ENCODE measurements around the gene KRT9. TPM values are rescaled to one million over a fixed set of nuclear protein-coding genes. Genes with fewer than 3 reads are reported as not detected.
"Not testable (repeated sequence)": the region's sequence is repeated elsewhere in the genome, so short reads cannot be mapped to it uniquely, and the experiment has no call there.

KRT9 gene
- total and polyA plus RNA-seq, 2 experiments from 2014 or later = not detected

DNA sequence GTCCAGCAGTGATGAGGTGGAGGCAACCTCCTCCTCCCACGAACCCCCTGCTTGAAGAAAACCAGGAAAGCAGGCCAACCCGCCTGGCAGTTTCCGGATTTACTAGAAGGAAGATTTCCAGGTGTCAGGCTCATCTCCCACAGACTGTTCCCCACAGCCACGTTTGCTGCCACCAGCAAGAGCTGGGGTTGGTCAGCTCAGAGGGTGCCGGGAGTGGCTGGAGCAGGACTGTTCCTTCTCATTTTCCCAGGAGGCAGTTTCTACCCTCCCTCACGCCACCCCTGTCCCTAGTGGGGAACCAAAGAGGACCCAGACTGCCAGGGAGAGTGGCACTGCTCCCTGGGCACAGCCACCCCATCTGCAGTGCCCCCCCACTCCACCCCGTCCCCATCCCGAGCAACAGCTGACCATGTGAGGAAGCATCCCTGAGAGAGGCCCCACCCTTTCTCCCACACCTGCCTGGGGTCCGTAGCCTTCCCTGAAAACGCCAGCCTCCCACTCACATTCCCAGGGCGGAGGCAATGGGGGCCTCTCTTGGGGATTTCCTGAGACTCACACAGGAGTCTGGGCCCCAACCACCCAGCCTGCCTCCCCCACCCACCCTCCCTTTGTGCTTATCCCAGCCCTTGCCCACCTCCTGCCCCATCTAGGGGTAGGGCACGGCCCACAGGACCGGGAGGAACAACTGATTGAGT, 46.6 kb upstream of the KRT9 start:
- peaks cover 5% of the 10 kb centered on the region for H3K4me1 ChIP-seq (ENCODE audit: low read depth)
- TF ChIP-seq, protein P1, sequence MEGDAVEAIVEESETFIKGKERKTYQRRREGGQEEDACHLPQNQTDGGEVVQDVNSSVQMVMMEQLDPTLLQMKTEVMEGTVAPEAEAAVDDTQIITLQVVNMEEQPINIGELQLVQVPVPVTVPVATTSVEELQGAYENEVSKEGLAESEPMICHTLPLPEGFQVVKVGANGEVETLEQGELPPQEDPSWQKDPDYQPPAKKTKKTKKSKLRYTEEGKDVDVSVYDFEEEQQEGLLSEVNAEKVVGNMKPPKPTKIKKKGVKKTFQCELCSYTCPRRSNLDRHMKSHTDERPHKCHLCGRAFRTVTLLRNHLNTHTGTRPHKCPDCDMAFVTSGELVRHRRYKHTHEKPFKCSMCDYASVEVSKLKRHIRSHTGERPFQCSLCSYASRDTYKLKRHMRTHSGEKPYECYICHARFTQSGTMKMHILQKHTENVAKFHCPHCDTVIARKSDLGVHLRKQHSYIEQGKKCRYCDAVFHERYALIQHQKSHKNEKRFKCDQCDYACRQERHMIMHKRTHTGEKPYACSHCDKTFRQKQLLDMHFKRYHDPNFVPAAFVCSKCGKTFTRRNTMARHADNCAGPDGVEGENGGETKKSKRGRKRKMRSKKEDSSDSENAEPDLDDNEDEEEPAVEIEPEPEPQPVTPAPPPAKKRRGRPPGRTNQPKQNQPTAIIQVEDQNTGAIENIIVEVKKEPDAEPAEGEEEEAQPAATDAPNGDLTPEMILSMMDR (IDR thresholded peaks at IDR 0.05; ENCODE audit: low read depth, low read length) = no peak
- H3K36me3 ChIP-seq = no peaks in the 10 kb centered on the region
- no peak for DNase-seq (ENCODE audit: low read depth in 1 of 2, low spot score in 1 of 2)
- no peak overlapping the region for H3K27ac ChIP-seq
- no peaks in the 10 kb centered on the region for H3K27me3 ChIP-seq
- no peak overlapping the region for H3K4me3 ChIP-seq
- no peaks in the 10 kb centered on the region for H3K9me3 ChIP-seq (ENCODE audit: low read depth)

DNA sequence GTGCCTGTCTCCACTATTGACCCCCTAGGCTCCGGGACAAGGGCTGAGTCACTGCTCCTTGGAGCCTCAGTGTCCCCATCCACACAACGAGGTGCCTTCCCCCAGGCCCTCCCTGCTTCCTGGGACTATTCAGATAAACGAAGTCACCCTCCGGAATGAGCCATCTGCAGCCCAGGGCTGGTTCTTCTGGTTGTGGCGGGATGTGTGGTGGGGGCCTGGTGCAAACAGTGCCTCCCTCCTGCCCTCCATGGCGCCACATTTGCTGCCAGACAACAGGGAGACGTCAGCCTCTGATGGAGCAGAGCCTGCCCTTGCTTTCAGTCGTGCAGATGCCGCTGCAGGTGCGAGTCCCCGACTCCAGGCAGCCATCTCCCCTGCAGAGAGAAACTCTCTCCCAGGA, 45.8 kb upstream of the KRT9 start:
- Histone ChIP-seq H3K27me3 (no peaks in the 10 kb centered on the region), H3K4me3 (no peak overlapping the region), H3K36me3 (no peaks in the 10 kb centered on the region), H3K27ac (no peak overlapping the region), H3K9me3 (ENCODE audit: low read depth) (no peaks in the 10 kb centered on the region), H3K4me1 (ENCODE audit: low read depth) (peaks cover 5% of the 10 kb centered on the region)
- TF ChIP-seq, protein P1 (IDR thresholded peaks at IDR 0.05; ENCODE audit: low read depth, low read length) = no peak
- no peak for DNase-seq (ENCODE audit: low read depth in 1 of 2, low spot score in 1 of 2)

DNA sequence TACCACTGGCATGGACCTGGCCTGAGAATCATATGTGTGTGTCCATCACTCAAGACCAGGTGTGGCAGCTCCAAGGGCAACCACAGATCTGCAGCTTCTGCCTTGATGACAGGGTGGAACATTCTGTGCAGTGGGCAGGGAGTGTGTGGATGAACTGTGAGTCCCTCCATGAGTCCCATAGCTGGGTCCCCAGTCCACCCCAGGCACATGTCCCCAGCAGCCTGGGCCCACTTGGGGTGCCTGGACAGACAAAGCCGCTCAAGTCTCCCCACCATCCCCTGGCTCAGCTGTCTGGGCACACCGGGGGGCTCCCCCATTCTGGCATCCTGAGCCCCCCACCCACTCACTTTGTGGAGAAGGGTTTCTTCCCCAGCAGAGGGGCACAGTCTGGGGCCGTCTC, 45.3 kb upstream of the KRT9 start:
- no peaks in the 10 kb centered on the region for H3K36me3 ChIP-seq
- H3K4me1 ChIP-seq (ENCODE audit: low read depth) = peaks cover 5% of the 10 kb centered on the region
- TF ChIP-seq, protein P1 (IDR thresholded peaks at IDR 0.05; ENCODE audit: low read depth, low read length) = no peak
- H3K4me3 ChIP-seq = no peak overlapping the region
- no peaks in the 10 kb centered on the region for H3K9me3 ChIP-seq (ENCODE audit: low read depth)
- H3K27me3 ChIP-seq = no peaks in the 10 kb centered on the region
- H3K27ac ChIP-seq = no peak overlapping the region
- DNase-seq (ENCODE audit: low read depth in 1 of 2, low spot score in 1 of 2) = no peak

DNA sequence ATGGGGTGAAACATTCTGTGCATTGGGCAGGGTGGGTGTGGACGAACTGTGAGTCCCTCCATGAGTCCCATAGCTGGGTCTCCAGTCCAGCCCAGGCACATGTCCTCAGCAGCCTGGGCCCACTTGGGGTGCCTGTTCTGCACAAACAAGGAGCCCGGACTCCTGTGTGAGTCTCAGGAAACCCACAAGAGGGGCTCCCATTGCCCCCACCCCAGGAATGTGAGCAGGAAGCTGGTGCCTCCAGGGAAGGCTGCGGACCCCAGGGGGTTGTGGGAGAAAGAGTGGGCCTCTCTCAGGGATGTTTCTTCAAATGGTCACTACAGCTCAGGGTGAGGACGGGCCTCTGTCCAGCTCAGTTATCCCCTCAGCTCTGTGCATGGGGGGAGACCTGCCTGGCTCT, 44.6 kb upstream of the KRT9 start:
- not testable (repeated sequence) for DNase-seq (ENCODE audit: low read depth in 1 of 2, low spot score in 1 of 2)

DNA sequence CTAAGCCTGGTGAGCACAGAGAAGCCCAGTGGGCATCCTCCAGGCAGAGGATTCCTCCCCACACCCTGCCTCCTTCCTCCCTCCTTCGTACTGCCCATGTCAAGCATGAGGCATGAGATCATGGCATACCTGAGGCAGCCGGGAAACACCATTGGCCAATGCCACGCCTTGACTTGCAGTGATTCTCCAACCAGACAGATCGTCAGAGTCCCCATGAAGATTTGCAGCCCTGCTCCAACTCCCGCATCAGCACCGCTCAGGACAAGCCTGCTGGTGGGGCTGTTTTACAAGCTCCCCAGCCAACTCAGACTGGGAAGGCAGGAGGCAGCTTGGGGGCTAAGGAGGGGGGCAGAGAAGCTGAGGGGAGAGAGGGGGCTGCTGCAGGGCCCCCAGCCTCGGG, 43.6 kb upstream of the KRT9 start:
- H3K4me3 ChIP-seq = no peak overlapping the region
- H3K27ac ChIP-seq = no peak overlapping the region
- H3K36me3 ChIP-seq = no peaks in the 10 kb centered on the region
- H3K4me1 ChIP-seq (ENCODE audit: low read depth) = peaks cover 5% of the 10 kb centered on the region
- H3K27me3 ChIP-seq = no peaks in the 10 kb centered on the region
- TF ChIP-seq, protein P1 (IDR thresholded peaks at IDR 0.05; ENCODE audit: low read depth, low read length) = no peak
- no peak for DNase-seq (ENCODE audit: low read depth in 1 of 2, low spot score in 1 of 2)
- no peaks in the 10 kb centered on the region for H3K9me3 ChIP-seq (ENCODE audit: low read depth)

More for the DNA sequence above, 44.6 kb upstream of the KRT9 start:
- not testable (repeated sequence) for H3K4me3 ChIP-seq; H3K27me3 ChIP-seq; H3K27ac ChIP-seq; H3K9me3 ChIP-seq (ENCODE audit: low read depth); H3K36me3 ChIP-seq; H3K4me1 ChIP-seq (ENCODE audit: low read depth)

DNA sequence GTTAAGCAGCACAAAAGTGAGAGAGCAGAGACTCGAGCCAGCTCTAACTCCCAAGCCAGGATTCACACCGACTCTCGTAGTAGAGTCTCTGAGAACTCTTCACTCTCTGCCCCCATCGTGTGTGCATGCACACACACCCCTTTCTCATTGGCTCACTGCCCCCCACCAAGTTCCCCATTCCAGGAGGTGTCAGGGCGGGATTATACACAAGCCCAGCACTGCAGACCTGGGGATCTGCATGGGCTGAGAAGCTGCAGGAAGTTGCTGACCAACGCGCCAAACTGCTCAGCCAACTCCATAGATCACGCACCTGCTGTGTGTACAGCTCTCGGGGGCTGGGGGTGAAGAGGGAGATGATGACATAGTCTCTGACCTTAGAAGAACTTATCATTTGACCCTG, 42.9 kb upstream of the KRT9 start:
- H3K27me3 ChIP-seq; H3K27ac ChIP-seq; H3K36me3 ChIP-seq; H3K9me3 ChIP-seq (ENCODE audit: low read depth); H3K4me1 ChIP-seq (ENCODE audit: low read depth); H3K4me3 ChIP-seq; DNase-seq (ENCODE audit: low read depth in 1 of 2, low spot score in 1 of 2): not testable (repeated sequence)

All from cardiac muscle cell (in vitro differentiated cells and primary cell).